Osteoblast (primary cell): ENCODE measurements around the gene REEP6. TPM values are rescaled to one million over a fixed set of nuclear protein-coding genes. Genes with fewer than 3 reads are reported as not detected.

Source experiments
- DNase-seq: peaks from one replicate; pipeline ENCODE4 v3.0.0; 2011; ENCODE audit warnings: low spot score, mixed read lengths; ENCODE audit not compliant: insufficient read length; ENCODE audit errors: missing footprints
- H2AFZ ChIP-seq: 2 replicates; pipeline ENCODE4 v1.6.0; 2011; ENCODE audit warnings: mild to moderate bottlenecking, low read length
- H3K27ac ChIP-seq: 2 replicates; pipeline ENCODE4 v1.5.1; 2011; ENCODE audit warnings: mild to moderate bottlenecking, low read depth, low read length, moderate library complexity
- H3K27me3 ChIP-seq: 2 replicates; pipeline ENCODE4 v1.6.0; 2012; ENCODE audit warnings: mild to moderate bottlenecking, control low read depth, inconsistent platforms, low read length, moderate library complexity; ENCODE audit not compliant: insufficient read depth
- H3K36me3 ChIP-seq: 2 replicates; pipeline ENCODE4 v1.5.1; 2011; ENCODE audit warnings: mild to moderate bottlenecking, low read length, control low read depth, moderate library complexity; ENCODE audit not compliant: insufficient read depth
- H3K4me1 ChIP-seq: 2 replicates; pipeline ENCODE4 v1.5.1; 2011; ENCODE audit warnings: mild to moderate bottlenecking, low read length, control low read depth, moderate library complexity; ENCODE audit not compliant: insufficient read depth
- H3K4me2 ChIP-seq: 2 replicates; pipeline ENCODE4 v1.6.0; 2011; ENCODE audit warnings: mild to moderate bottlenecking, low read length; ENCODE audit not compliant: insufficient read depth
- H3K4me3 ChIP-seq: fragments of 200-600 bp; sonication (generic); 3 replicates; pipeline ENCODE4 v1.5.1; 2012; ENCODE audit warnings: mild to moderate bottlenecking, low read length, inconsistent platforms; ENCODE audit not compliant: insufficient read depth
- H3K79me2 ChIP-seq: 2 replicates; pipeline ENCODE4 v1.6.0; 2012; ENCODE audit warnings: mild to moderate bottlenecking, low read length, control low read depth, inconsistent platforms; ENCODE audit not compliant: insufficient read depth
- H3K9me3 ChIP-seq: 2 replicates; pipeline ENCODE4 v1.5.1; 2011; ENCODE audit warnings: low read depth, low read length, control low read depth
- H4K20me1 ChIP-seq: 2 replicates; pipeline ENCODE4 v1.6.0; 2012; ENCODE audit warnings: mild to moderate bottlenecking, low read length, control low read depth; ENCODE audit not compliant: insufficient read depth
- CTCF ChIP-seq: IDR thresholded peaks from 2 replicates; pipeline ENCODE4 v1.5.1; 2011; ENCODE audit warnings: mild to moderate bottlenecking, low read depth, low read length, moderate library complexity; ENCODE audit errors: extremely low read depth
- total RNA-seq: library from RNA; depleted of rRNA; stranded (reverse); fragments of >200 nt; gene quantifications from 2 replicates; pipeline ENCODE4 v1.2.3, GENCODE V29; 2012

Gene REEP6
- total RNA-seq, 1 donor = 1.8 TPM

DNA sequence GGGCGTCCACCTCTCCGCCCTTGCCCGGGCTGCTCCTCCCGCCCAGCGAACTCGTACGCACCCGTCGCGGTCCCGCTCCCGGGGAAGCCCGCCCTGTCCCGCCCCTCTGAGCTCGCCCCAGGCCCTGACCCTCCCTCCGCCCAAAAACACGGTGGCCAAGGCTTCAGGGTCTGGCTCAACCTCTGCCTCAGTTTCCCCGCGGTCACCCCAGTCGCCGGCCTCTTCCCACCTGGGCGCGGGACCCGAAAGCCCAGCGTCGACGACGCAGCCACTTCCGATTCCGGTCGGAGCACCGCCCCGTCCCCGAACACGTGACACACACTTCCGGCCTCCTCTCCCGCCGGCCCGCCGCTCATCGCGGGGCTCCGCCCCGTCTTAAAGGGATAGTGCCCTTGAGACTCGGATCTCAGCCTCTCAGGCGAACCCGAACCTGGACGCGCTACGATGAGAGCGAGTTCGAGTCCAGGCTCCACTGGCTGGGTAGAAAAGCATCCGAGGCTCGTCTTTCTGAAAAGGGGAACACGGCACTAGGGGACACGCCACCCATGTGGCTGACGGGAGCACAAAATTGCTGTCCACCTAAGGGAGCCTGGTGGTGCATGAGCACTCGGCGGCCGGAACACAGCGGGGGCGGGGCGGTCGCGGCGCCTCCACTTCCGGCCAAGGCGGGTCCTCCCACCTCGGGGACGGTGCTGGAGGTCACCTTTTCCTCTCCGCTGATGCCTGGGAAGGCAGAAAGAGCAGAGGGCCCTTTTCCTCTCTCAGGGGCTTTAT is 11.9 kb upstream of the REEP6 start, which contains the start of gene C19orf25:
TSS of gene C19orf25 (minus strand) at position 282 of the 774 bp plus-strand sequence. CDS start 312 bp downstream, outside the sequence.
- Histone ChIP-seq H4K20me1 (peaks cover 27% of the 10 kb centered on the region), H3K27me3 (no peaks in the 10 kb centered on the region), H3K4me2 (peak within 1 kb of the TSS; percentile 93), H3K4me1 (peaks cover 8% of the 10 kb centered on the region), H3K9me3 (no peaks in the 10 kb centered on the region), H3K27ac (peak within 1 kb of the TSS; percentile 36), H3K79me2 (peaks cover 21% of the 10 kb centered on the region), H2AFZ (peak within 1 kb of the TSS; percentile 98), H3K36me3 (peaks cover 4% of the 10 kb centered on the region), H3K4me3 (peak within 1 kb of the TSS; percentile 86)
- peak; percentile 100 for DNase-seq
- TF ChIP-seq CTCF = no peak

DNA sequence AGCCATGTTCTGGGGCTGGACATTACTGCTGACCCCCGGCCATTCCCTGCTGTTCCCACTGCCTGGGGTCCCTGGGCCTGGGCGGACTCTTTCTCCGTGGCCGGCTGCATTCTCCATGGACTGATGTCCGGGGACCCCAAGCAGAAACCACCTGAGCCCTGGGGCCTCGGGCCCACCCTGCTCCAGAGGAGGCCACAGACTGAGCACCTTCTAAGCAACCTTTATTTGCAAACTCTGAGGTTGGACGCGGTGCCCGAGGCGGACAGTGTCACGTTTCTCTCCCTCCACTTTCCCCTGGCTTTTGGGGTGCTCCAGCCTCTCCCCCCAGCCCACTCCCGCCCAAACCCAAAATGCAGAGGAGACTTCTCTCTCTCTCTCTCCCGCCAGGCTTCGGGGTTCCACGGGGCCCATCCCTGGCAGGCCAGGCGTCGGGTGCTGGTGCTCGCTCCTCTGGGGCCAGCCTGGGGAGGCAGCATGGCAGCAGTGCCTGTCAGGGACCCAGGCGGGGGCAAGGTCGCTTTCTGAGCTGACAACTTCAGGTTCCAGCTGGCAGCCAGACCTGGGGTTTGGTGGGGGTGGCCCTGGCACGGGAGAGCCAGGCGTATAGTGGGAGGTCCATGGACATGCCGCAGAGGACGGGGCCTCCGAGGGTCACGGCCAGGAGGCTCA is 9.6 kb upstream of the REEP6 start:
- H2AFZ ChIP-seq = no peak overlapping the region
- H3K4me1 ChIP-seq = peaks cover 8% of the 10 kb centered on the region
- H3K4me3 ChIP-seq = no peak overlapping the region
- H3K4me2 ChIP-seq = no peak overlapping the region
- H3K9me3 ChIP-seq = no peaks in the 10 kb centered on the region
- no peaks in the 10 kb centered on the region for H3K27me3 ChIP-seq
- H4K20me1 ChIP-seq = peaks cover 10% of the 10 kb centered on the region
- peak; percentile 85 for DNase-seq
- H3K79me2 ChIP-seq = peaks cover 20% of the 10 kb centered on the region
- no peak for TF ChIP-seq CTCF
- H3K27ac ChIP-seq = no peak overlapping the region
- H3K36me3 ChIP-seq = peaks cover 4% of the 10 kb centered on the region

DNA sequence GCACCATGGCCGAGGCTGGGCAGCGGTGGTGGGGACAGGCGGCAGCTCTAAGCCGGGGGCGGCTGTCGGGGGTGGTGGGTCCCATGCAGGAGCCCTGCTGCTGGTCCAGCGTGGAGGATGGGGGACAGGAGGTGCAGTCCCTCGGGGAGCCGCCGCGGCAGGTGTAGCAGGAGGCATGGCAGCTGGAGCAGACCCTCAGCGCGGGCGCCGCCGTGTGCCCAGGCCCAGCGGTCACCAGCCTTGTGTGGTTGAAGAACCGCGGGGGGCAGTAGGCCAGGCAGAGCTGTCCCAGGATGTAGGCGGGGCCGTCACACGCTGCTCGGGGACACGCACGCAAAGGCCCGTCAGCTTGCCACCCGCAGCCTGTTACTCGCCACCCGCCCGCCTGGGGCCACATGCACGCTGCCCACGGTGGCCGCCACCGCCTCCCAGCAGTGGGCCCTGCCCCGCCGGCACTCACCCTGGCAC is 9.1 kb upstream of the REEP6 start:
- Histone ChIP-seq H3K4me3 (no peak overlapping the region), H3K4me2 (no peak overlapping the region), H3K36me3 (peaks cover 4% of the 10 kb centered on the region), H3K4me1 (peaks cover 8% of the 10 kb centered on the region), H4K20me1 (peaks cover 6% of the 10 kb centered on the region), H2AFZ (no peak overlapping the region), H3K27ac (no peak overlapping the region), H3K27me3 (no peaks in the 10 kb centered on the region), H3K9me3 (no peaks in the 10 kb centered on the region), H3K79me2 (peaks cover 16% of the 10 kb centered on the region)
- no peak for DNase-seq
- no peak for TF ChIP-seq CTCF
